Gastroesophageal sphincter (tissue), 4 donors: ENCODE measurements around the gene REG1A. TPM values are rescaled to one million over a fixed set of nuclear protein-coding genes. Genes with fewer than 3 reads are reported as not detected.

Experiments
- ATAC-seq: fragments of 150-250 bp; one replicate; pipeline ENCODE4 v1.9.1; 2016; ENCODE audit warnings: mild to moderate bottlenecking, moderate library complexity
- H3K27ac ChIP-seq, 4 donors: fragments of 200-600 bp; sonication (generic) in 3 of 4; 1 replicate in 3 of 4; 2 replicates in 1 of 4; pipeline ENCODE4 v1.5.1; 2016 to 2019
- H3K27me3 ChIP-seq: fragments of 200-600 bp; sonication (generic); one replicate; pipeline ENCODE4 v1.5.1; 2019
- H3K36me3 ChIP-seq, 2 donors: fragments of 200-600 bp; sonication (generic); one replicate each; pipeline ENCODE4 v1.5.1; 2019; ENCODE audit warnings: control low read depth in 1 of 2
- H3K4me1 ChIP-seq, 3 donors: fragments of 200-600 bp; sonication (generic); 1 replicate in 2 of 3; 2 replicates in 1 of 3; pipeline ENCODE4 v1.5.1; 2016 to 2019; ENCODE audit warnings: control low read depth in 2 of 3
- H3K4me3 ChIP-seq, 2 donors: fragments of 200-600 bp; sonication (generic); one replicate each; pipeline ENCODE4 v1.5.1; 2019; ENCODE audit warnings: mild to moderate bottlenecking in 1 of 2, moderate library complexity in 1 of 2
- H3K9me3 ChIP-seq, 3 donors: fragments of 200-600 bp; sonication (generic); one replicate each; pipeline ENCODE4 v1.5.1; 2017 to 2019; ENCODE audit warnings: control low read depth in 2 of 3
- EP300 ChIP-seq: sonication (generic); formaldehyde crosslinking; IDR thresholded peaks from one replicate; pipeline ENCODE4 v1.6.1; 2017; ENCODE audit warnings: antibody characterized with exemption, mild to moderate bottlenecking
- POLR2A ChIP-seq, 2 donors: fragments of 450-650 bp; IDR thresholded peaks; one replicate each; pipeline ENCODE4 v1.6.1; 2017; ENCODE audit warnings: antibody characterized with exemption in 2 of 2, mild to moderate bottlenecking in 2 of 2, moderate library complexity in 1 of 2
- POLR2AphosphoS5 ChIP-seq: sonication (generic); formaldehyde crosslinking; IDR thresholded peaks from one replicate; pipeline ENCODE4 v1.6.1; 2017; ENCODE audit warnings: antibody characterized with exemption
- WGBS, 2 donors: methylation state at CpG; one replicate each; pipeline ENCODE4 v1.1.5; 2018; ENCODE audit warnings: low coverage in 1 of 2; 5-methylcytosine and 5-hydroxymethylcytosine counted together
- total RNA-seq, 4 donors: library from RNA; depleted of rRNA; stranded (reverse); fragments of >200 nt; gene quantifications; one replicate each; pipeline ENCODE4 v1.1.0, GENCODE V29; 2016
- TF ChIP-seq, protein P1 (sequence below), 4 experiments: fragments of 200-600 bp in 2 of 4; fragments of 450-650 bp in 2 of 4; sonication (generic) in 1 of 4; IDR thresholded peaks; one replicate each; pipeline ENCODE4 v1.5.1; 2017 to 2019; ENCODE audit warnings: antibody characterized with exemption in 4 of 4, mild to moderate bottlenecking in 2 of 4, moderate library complexity in 2 of 4

REG1A gene
- total RNA-seq, 4 donors from 2014 or later = not detected

DNA sequence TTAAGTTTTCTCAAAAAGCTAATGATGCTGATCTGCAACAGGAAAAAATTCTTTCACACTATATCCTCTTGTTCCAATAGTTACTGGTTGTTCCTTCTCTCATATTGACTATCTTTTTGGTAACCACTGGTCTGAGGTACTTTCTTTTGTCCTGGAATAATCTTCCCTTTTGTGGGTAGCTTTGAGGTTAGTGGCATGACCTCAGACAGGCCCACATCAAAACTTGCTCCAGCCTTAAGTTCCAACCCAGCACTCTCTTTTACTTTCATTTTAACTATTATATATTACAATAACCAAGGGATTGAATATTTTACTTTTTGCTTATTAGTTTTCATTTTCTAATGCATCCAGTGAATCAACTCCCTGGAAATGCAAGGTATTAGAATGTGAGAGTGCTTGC lies 9.5 kb downstream of the REG1A start:
- H3K27ac ChIP-seq = no peak overlapping the region
- no peaks in the 10 kb centered on the region for H3K9me3 ChIP-seq
- H3K4me1 ChIP-seq = no peaks in the 10 kb centered on the region
- no peaks in the 10 kb centered on the region for H3K36me3 ChIP-seq
- no peak overlapping the region for H3K4me3 ChIP-seq
- ATAC-seq = no peak
- TF ChIP-seq, protein P1, sequence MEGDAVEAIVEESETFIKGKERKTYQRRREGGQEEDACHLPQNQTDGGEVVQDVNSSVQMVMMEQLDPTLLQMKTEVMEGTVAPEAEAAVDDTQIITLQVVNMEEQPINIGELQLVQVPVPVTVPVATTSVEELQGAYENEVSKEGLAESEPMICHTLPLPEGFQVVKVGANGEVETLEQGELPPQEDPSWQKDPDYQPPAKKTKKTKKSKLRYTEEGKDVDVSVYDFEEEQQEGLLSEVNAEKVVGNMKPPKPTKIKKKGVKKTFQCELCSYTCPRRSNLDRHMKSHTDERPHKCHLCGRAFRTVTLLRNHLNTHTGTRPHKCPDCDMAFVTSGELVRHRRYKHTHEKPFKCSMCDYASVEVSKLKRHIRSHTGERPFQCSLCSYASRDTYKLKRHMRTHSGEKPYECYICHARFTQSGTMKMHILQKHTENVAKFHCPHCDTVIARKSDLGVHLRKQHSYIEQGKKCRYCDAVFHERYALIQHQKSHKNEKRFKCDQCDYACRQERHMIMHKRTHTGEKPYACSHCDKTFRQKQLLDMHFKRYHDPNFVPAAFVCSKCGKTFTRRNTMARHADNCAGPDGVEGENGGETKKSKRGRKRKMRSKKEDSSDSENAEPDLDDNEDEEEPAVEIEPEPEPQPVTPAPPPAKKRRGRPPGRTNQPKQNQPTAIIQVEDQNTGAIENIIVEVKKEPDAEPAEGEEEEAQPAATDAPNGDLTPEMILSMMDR (IDR thresholded peaks at IDR 0.05) = no peak
- TF ChIP-seq EP300 = no peak
- no peak for TF ChIP-seq POLR2AphosphoS5
- no peak for TF ChIP-seq POLR2A (IDR thresholded peaks at IDR 0.05)
- no peaks in the 10 kb centered on the region for H3K27me3 ChIP-seq

DNA sequence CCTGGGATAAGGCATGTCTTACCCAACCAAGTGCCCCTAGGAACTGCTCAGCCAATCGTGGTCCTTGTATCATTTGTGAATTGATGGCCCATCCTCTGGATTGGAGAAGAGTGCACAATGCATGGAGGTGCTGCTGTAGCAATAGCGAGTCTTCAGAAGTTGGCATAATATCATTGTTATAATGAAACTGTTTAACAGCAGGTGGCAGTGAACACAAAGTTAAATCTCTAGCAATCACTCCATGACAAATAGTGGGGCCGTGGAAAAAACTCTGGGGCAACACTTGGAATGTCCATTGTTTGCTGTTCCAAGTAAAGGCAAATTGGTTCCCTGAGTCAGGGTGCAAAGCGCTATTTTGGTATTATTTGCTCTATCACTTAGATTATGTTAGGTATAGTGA lies 11.4 kb downstream of the REG1A start:
- H3K9me3 ChIP-seq = no peaks in the 10 kb centered on the region
- WGBS, 2 donors = 79 to 83% methylated on average over 4 of the region's 4 CpGs
- no peaks in the 10 kb centered on the region for H3K36me3 ChIP-seq
- H3K4me3 ChIP-seq = no peak overlapping the region
- no peak for ATAC-seq
- no peaks in the 10 kb centered on the region for H3K4me1 ChIP-seq
- no peak for TF ChIP-seq POLR2AphosphoS5
- TF ChIP-seq EP300 = no peak
- TF ChIP-seq POLR2A (IDR thresholded peaks at IDR 0.05) = no peak
- TF ChIP-seq, protein P1 (IDR thresholded peaks at IDR 0.05) = no peak
- no peak overlapping the region for H3K27ac ChIP-seq
- H3K27me3 ChIP-seq = no peaks in the 10 kb centered on the region

DNA sequence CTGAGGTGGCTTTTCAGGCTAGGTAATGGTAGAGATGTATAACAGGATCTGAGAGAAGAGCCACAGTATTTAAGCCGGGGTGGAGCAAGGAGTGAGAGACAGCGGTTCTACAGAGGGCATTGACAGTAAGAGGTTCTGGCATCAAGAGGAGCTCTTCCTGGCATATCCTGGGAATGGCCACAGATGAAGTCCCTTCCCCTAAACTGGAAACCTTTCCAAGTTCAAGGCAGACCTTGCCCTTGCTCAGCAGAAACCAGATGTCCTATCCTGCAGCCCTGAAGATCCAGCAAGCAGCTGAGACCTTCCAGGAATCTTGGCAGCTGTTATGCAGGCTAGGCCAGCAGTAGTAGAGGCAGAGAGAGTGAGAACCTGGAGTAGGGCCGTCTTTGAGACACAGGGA lies 18.1 kb downstream of the REG1A start:
- H3K27me3 ChIP-seq = no peaks in the 10 kb centered on the region
- H3K36me3 ChIP-seq = no peaks in the 10 kb centered on the region
- no peak for ATAC-seq
- H3K9me3 ChIP-seq = no peaks in the 10 kb centered on the region
- no peak overlapping the region for H3K4me3 ChIP-seq
- WGBS, 2 donors = 79 to 83% methylated on average over 2 of the region's 3 CpGs
- H3K27ac ChIP-seq = no peak overlapping the region
- TF ChIP-seq EP300 = no peak
- TF ChIP-seq POLR2AphosphoS5 = no peak
- TF ChIP-seq POLR2A (IDR thresholded peaks at IDR 0.05) = no peak
- H3K4me1 ChIP-seq = no peaks in the 10 kb centered on the region

DNA sequence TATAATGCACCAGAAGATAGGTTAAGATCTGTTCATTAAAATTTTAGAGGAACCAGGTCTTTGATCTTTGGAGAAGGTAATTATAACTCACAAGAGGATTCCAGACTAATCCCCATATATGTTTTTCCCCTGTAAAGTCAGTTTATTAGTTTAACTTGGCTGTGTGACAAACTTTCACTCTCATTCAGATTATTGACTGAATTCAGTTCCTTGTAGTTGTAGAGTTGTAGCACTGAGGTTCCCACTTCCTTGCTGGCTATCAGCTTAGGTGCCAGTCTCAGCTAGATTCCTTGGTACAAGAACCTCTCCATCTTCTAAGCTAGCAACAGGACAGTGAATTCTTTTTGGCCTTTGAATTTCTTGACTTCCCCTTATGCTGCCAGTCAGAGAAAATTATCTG lies 19.1 kb downstream of the REG1A start:
- no peaks in the 10 kb centered on the region for H3K4me1 ChIP-seq
- H3K36me3 ChIP-seq = no peaks in the 10 kb centered on the region
- no peak overlapping the region for H3K27ac ChIP-seq
- H3K4me3 ChIP-seq = no peak overlapping the region
- TF ChIP-seq, protein P1 (IDR thresholded peaks at IDR 0.05) = no peak
- TF ChIP-seq EP300 (no peak), POLR2AphosphoS5 (no peak)
- no peak for ATAC-seq
- H3K9me3 ChIP-seq = no peaks in the 10 kb centered on the region
- H3K27me3 ChIP-seq = no peaks in the 10 kb centered on the region

DNA sequence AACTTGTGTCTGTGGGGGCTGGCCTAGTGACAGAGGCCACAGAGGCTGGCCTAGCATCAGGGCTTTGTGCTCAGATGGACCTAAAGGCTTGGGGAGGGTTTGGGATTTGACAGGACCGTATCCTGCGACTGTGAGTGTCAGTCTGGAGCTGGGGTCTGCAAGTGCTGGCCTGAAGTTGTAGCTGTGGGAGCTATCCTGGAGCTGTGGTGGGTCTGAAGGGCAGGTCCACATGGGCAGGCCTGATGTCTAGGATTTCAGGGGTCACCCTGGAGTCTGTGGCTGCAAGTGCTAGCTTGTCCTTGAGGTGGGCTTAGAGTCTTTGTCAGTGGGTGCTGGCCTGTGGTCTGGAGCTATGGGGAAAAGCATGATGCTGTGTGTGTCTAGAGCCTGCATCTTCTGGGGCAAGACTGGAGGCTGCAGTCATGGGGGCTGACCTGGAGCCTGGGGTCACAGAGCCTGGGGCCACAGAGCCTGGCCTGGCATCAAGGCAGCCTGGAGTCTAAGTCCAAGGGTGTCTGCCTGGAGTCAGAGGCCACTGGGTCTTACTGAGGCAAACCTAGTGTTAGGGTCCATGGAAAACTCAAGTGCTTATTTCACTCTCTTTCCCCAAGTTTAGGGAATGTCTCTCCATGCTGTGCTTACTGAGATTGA lies 35.7 kb downstream of the REG1A start:
- no peak overlapping the region for H3K4me3 ChIP-seq
- H3K4me1 ChIP-seq = no peaks in the 10 kb centered on the region
- no peak overlapping the region for H3K27ac ChIP-seq
- H3K36me3 ChIP-seq = no peaks in the 10 kb centered on the region
- H3K9me3 ChIP-seq = no peaks in the 10 kb centered on the region
- TF ChIP-seq, protein P1 (IDR thresholded peaks at IDR 0.05) = no peak
- TF ChIP-seq EP300 (no peak), POLR2A (IDR thresholded peaks at IDR 0.05) (no peak), POLR2AphosphoS5 (no peak)
- no peak for ATAC-seq
- no CpG with 5 or more reads among the region's 2 CpGs for WGBS, 2 donors
- peaks cover 4% of the 10 kb centered on the region for H3K27me3 ChIP-seq
